Panc1 (cell line): ENCODE data around the gene CPA5.

Experiments
- CTCF ChIP-seq: fragments of 450-650 bp; IDR thresholded peaks from 2 replicates; pipeline ENCODE4 v1.5.1; 2017; ENCODE audit warnings: mild to moderate bottlenecking
- POLR2AphosphoS5 ChIP-seq: IDR thresholded peaks from 2 replicates; pipeline ENCODE4 v1.6.1; 2012; ENCODE audit warnings: mild to moderate bottlenecking, low read depth, low read length, moderate library complexity
- TCF7L2 ChIP-seq: IDR thresholded peaks from 2 replicates; pipeline ENCODE4 v1.6.1; 2011; ENCODE audit warnings: mild to moderate bottlenecking, low read depth, low read length, inconsistent platforms

- no peak for TF ChIP-seq POLR2AphosphoS5
- TF ChIP-seq CTCF = no peak
- no peak for TF ChIP-seq TCF7L2
Measured at GRCh38 chr7:130338233-130338632, 6.4 kb upstream of the CPA5 start.
